Skeletal muscle satellite cell (primary cell): ENCODE data around the gene TUBG2.

Experiments
- H3K27me3 ChIP-seq: 2 replicates; pipeline ENCODE4 v1.7.0; 2013; ENCODE audit warnings: low read length; ENCODE audit not compliant: control insufficient read depth, insufficient read depth
- H3K36me3 ChIP-seq: 2 replicates; pipeline ENCODE4 v1.7.0; 2013; ENCODE audit warnings: mild to moderate bottlenecking, control low read depth, low read length; ENCODE audit not compliant: insufficient read depth
- H3K4me1 ChIP-seq: 2 replicates; pipeline ENCODE4 v1.7.0; 2013; ENCODE audit warnings: low read length; ENCODE audit not compliant: control insufficient read depth, insufficient read depth
- H3K4me2 ChIP-seq: 2 replicates; pipeline ENCODE4 v1.7.0; 2013; ENCODE audit warnings: mild to moderate bottlenecking, low read length
- H3K4me3 ChIP-seq: 2 replicates; pipeline ENCODE4 v1.7.0; 2013; ENCODE audit warnings: low read length
- H3K9ac ChIP-seq: 2 replicates; pipeline ENCODE4 v1.7.0; 2013; ENCODE audit warnings: mild to moderate bottlenecking, low read depth, low read length, moderate library complexity
- H3K9me3 ChIP-seq: replicated peaks from 2 replicates; pipeline ENCODE4 v1.7.0; 2013; ENCODE audit warnings: mild to moderate bottlenecking, control low read depth, low read length

Gene TUBG2

GRCh38 chr17:42691021-42691545, 32.0 kb downstream of the TUBG2 start:
- Histone ChIP-seq H3K4me3 (no peak overlapping the region), H3K9ac (no peak overlapping the region)

GRCh38 chr17:42692489-42692888, 33.4 kb downstream of the TUBG2 start:
- H3K4me1 ChIP-seq, result no peaks in the 10 kb centered on the region
- H3K9ac ChIP-seq, result no peak overlapping the region
- no peak overlapping the region for H3K4me3 ChIP-seq
- no peaks in the 10 kb centered on the region for H3K9me3 ChIP-seq
- H3K27me3 ChIP-seq, result no peaks in the 10 kb centered on the region
- H3K36me3 ChIP-seq, result peaks cover 11% of the 10 kb centered on the region
- H3K4me2 ChIP-seq, result no peak overlapping the region

More at GRCh38 chr17:42691021-42691545, 32.0 kb downstream of the TUBG2 start:
- Histone ChIP-seq H3K27me3 (no peaks in the 10 kb centered on the region), H3K36me3 (peaks cover 11% of the 10 kb centered on the region), H3K4me1 (no peaks in the 10 kb centered on the region), H3K9me3 (no peaks in the 10 kb centered on the region), H3K4me2 (no peak overlapping the region)

- Histone ChIP-seq H3K9me3 (no peaks in the 10 kb centered on the region), H3K36me3 (peaks cover 11% of the 10 kb centered on the region), H3K4me3 (no peak overlapping the region), H3K4me2 (no peak overlapping the region), H3K9ac (no peak overlapping the region), H3K4me1 (peaks cover 8% of the 10 kb centered on the region), H3K27me3 (no peaks in the 10 kb centered on the region)
Measured at GRCh38 chr17:42694524-42694923, 35.4 kb downstream of the TUBG2 start.

- no peaks in the 10 kb centered on the region for H3K27me3 ChIP-seq
- H3K4me3 ChIP-seq, result no peak overlapping the region
- H3K9me3 ChIP-seq, result no peaks in the 10 kb centered on the region
- H3K9ac ChIP-seq, result no peak overlapping the region
- H3K36me3 ChIP-seq, result peaks cover 14% of the 10 kb centered on the region
- peaks cover 8% of the 10 kb centered on the region for H3K4me1 ChIP-seq
- no peak overlapping the region for H3K4me2 ChIP-seq
Measured at GRCh38 chr17:42695500-42695899, 36.4 kb downstream of the TUBG2 start.

GRCh38 chr17:42697108-42697811, 38.2 kb downstream of the TUBG2 start:
- H3K4me3 ChIP-seq, result no peak overlapping the region
- no peaks in the 10 kb centered on the region for H3K9me3 ChIP-seq
- peaks cover 8% of the 10 kb centered on the region for H3K4me1 ChIP-seq
- H3K36me3 ChIP-seq, result peaks cover 22% of the 10 kb centered on the region
- H3K9ac ChIP-seq, result no peak overlapping the region
- H3K27me3 ChIP-seq, result no peaks in the 10 kb centered on the region
- H3K4me2 ChIP-seq, result no peak overlapping the region

GRCh38 chr17:42698736-42699414, 39.8 kb downstream of the TUBG2 start:
- no peak overlapping the region for H3K9ac ChIP-seq
- H3K4me3 ChIP-seq, result no peak overlapping the region
- H3K36me3 ChIP-seq, result peaks cover 33% of the 10 kb centered on the region
- H3K4me2 ChIP-seq, result no peak overlapping the region
- peaks cover 8% of the 10 kb centered on the region for H3K4me1 ChIP-seq
- H3K27me3 ChIP-seq, result no peaks in the 10 kb centered on the region
- no peaks in the 10 kb centered on the region for H3K9me3 ChIP-seq

GRCh38 chr17:42699415-42699740, 40.3 kb downstream of the TUBG2 start:
- no peaks in the 10 kb centered on the region for H3K27me3 ChIP-seq
- H3K4me3 ChIP-seq, result no peak overlapping the region
- no peak overlapping the region for H3K4me2 ChIP-seq
- peaks cover 8% of the 10 kb centered on the region for H3K4me1 ChIP-seq
- H3K36me3 ChIP-seq, result peaks cover 34% of the 10 kb centered on the region
- no peaks in the 10 kb centered on the region for H3K9me3 ChIP-seq
- H3K9ac ChIP-seq, result no peak overlapping the region

GRCh38 chr17:42700586-42701289, 41.7 kb downstream of the TUBG2 start:
- Histone ChIP-seq H3K4me3 (no peak overlapping the region), H3K4me2 (no peak overlapping the region), H3K9me3 (no peaks in the 10 kb centered on the region), H3K9ac (no peak overlapping the region), H3K36me3 (peaks cover 43% of the 10 kb centered on the region), H3K4me1 (peaks cover 8% of the 10 kb centered on the region), H3K27me3 (no peaks in the 10 kb centered on the region)

- H3K4me3 ChIP-seq, result no peak overlapping the region
- H3K27me3 ChIP-seq, result no peaks in the 10 kb centered on the region
- peaks cover 55% of the 10 kb centered on the region for H3K36me3 ChIP-seq
- H3K4me2 ChIP-seq, result no peak overlapping the region
- no peak overlapping the region for H3K9ac ChIP-seq
- H3K4me1 ChIP-seq, result peaks cover 8% of the 10 kb centered on the region
- H3K9me3 ChIP-seq, result no peaks in the 10 kb centered on the region
Measured at GRCh38 chr17:42702446-42702845, 43.4 kb downstream of the TUBG2 start.

GRCh38 chr17:42704490-42704836, 45.4 kb downstream of the TUBG2 start:
- peaks cover 73% of the 10 kb centered on the region for H3K36me3 ChIP-seq

GRCh38 chr17:42704837-42705494, 45.9 kb downstream of the TUBG2 start:
- Histone ChIP-seq H3K9me3 (no peaks in the 10 kb centered on the region), H3K4me1 (no peaks in the 10 kb centered on the region), H3K36me3 (peaks cover 78% of the 10 kb centered on the region), H3K4me2 (no peak overlapping the region), H3K9ac (no peak overlapping the region), H3K4me3 (no peak overlapping the region), H3K27me3 (no peaks in the 10 kb centered on the region)

More at GRCh38 chr17:42704490-42704836, 45.4 kb downstream of the TUBG2 start:
- H3K27me3 ChIP-seq, result no peaks in the 10 kb centered on the region
- no peak overlapping the region for H3K4me2 ChIP-seq
- H3K4me3 ChIP-seq, result no peak overlapping the region
- peaks cover under 1% of the 10 kb centered on the region for H3K4me1 ChIP-seq
- no peak overlapping the region for H3K9ac ChIP-seq
- H3K9me3 ChIP-seq, result no peaks in the 10 kb centered on the region
